ENCODE results near the gene CFHR1. TPM values are rescaled to one million over a fixed set of nuclear protein-coding genes. Genes with fewer than 3 reads are reported as not detected.
"Not testable (repeated sequence)": the region's sequence is repeated elsewhere in the genome, so short reads cannot be mapped to it uniquely, and the experiment has no call there.

Gene CFHR1
- total RNA-seq, 2 experiments from 2014 or later = not detected

DNA sequence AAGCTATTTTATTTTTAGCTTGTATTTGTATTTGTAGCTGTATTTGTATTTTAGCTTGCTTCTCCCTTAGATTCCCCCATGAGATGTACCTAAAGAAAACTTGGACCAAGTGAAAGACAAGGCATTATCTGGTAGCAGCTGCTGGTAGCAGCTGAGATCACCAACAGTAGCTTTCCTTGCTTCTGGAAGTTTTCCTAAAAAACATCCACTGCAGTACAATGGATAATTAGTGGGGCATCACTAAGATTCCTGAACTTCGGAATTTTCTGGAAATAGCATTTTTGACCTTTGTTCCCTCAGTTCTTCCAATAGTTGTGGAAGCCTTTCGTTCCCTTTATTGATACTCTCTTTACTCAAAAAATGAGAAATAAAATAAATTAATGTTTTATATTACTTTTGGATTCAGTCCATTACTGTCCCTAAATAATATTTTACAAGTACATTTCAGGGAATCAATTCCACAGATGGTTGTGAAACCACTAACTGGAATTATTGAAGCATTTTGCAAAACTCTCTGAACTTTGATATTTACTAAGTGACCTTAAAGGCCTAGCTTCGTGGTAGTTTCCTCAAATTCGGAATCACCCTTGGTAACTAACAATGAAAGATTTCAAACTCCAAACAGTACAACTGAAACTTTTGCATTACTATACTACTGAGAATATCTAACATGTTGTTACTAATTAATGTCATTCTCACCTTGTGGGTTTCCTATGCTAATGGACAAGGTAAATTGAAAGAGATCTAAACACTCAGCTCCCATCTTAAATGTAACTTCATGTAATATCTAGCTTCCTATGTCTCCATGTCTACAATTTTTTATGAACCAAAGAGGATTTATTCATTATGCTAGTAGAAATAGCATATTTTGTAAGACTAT, 30.3 kb downstream of the CFHR1 start:
- H3K36me3 Mint-ChIP-seq (ENCODE audit: low read depth); DNase-seq; H3K27ac ChIP-seq (ENCODE audit: low read depth in 1 of 2, low read length in 2 of 2); H3K27ac Mint-ChIP-seq; CTCF ChIA-PET; H3K4me3 ChIP-seq (ENCODE audit: low read length); H3K9me3 Mint-ChIP-seq; ATAC-seq (ENCODE audit: poor library complexity); POLR2A ChIA-PET; H3K4me1 Mint-ChIP-seq (ENCODE audit: low read depth); H3K27me3 ChIP-seq (ENCODE audit: control insufficient read depth in 1 of 2, insufficient read depth in 2 of 2, low read length in 2 of 2); H3K9me3 ChIP-seq (ENCODE audit: control insufficient read depth in 1 of 2, insufficient read depth in 1 of 2, low read length in 2 of 2); H3K36me3 ChIP-seq (ENCODE audit: insufficient read depth, low read length); H3K4me3 Mint-ChIP-seq; intact Hi-C loops (cut with DNase I, micrococcal nuclease); H3K27me3 Mint-ChIP-seq; H3K4me1 ChIP-seq (ENCODE audit: insufficient read depth, low read length): not testable (repeated sequence)

DNA sequence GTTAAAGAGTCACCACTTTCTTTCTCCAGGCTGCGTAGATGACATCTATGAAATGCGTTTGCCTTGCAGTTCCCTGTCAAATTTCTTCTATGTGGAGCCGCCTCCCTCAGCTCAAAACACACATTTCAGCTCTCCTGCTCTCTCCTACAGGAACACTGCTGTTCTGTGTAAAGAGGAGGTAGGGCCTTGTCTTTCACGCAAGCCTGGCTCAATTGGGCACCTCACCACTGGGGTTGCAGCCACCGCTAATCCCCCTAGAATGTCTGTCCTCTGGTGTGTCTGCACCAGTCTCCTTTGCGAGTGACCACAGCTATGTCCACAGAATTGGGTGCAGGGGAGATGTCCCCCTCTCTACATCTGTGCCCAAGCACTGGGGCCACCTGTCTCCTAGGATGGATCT, 36.5 kb downstream of the CFHR1 start:
- no peak for ATAC-seq (ENCODE audit: poor library complexity)
- H3K36me3 Mint-ChIP-seq (ENCODE audit: low read depth) = no peaks in the 10 kb centered on the region
- CTCF ChIA-PET = no interaction called here
- Histone ChIP-seq H3K27me3 (ENCODE audit: control insufficient read depth in 1 of 2, insufficient read depth in 2 of 2, low read length in 2 of 2) (no peaks in the 10 kb centered on the region), H3K4me1 (ENCODE audit: insufficient read depth, low read length) (no peaks in the 10 kb centered on the region), H3K4me3 (ENCODE audit: low read length) (no peak overlapping the region), H3K27ac (ENCODE audit: low read depth in 1 of 2, low read length in 2 of 2) (no peak overlapping the region), H3K36me3 (ENCODE audit: insufficient read depth, low read length) (no peaks in the 10 kb centered on the region), H3K9me3 (ENCODE audit: control insufficient read depth in 1 of 2, insufficient read depth in 1 of 2, low read length in 2 of 2) (no peaks in the 10 kb centered on the region)
- H3K9me3 Mint-ChIP-seq = no peaks in the 10 kb centered on the region
- no peaks in the 10 kb centered on the region for H3K4me1 Mint-ChIP-seq (ENCODE audit: low read depth)
- intact Hi-C loops (cut with DNase I, micrococcal nuclease) = no loop called here
- POLR2A ChIA-PET = no interaction called here
- no peak for DNase-seq
- no peak overlapping the region for H3K27ac Mint-ChIP-seq
- no peak overlapping the region for H3K4me3 Mint-ChIP-seq
- no peaks in the 10 kb centered on the region for H3K27me3 Mint-ChIP-seq
- TF ChIP-seq, protein P1, sequence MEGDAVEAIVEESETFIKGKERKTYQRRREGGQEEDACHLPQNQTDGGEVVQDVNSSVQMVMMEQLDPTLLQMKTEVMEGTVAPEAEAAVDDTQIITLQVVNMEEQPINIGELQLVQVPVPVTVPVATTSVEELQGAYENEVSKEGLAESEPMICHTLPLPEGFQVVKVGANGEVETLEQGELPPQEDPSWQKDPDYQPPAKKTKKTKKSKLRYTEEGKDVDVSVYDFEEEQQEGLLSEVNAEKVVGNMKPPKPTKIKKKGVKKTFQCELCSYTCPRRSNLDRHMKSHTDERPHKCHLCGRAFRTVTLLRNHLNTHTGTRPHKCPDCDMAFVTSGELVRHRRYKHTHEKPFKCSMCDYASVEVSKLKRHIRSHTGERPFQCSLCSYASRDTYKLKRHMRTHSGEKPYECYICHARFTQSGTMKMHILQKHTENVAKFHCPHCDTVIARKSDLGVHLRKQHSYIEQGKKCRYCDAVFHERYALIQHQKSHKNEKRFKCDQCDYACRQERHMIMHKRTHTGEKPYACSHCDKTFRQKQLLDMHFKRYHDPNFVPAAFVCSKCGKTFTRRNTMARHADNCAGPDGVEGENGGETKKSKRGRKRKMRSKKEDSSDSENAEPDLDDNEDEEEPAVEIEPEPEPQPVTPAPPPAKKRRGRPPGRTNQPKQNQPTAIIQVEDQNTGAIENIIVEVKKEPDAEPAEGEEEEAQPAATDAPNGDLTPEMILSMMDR (IDR thresholded peaks at IDR 0.05) = no peak

DNA sequence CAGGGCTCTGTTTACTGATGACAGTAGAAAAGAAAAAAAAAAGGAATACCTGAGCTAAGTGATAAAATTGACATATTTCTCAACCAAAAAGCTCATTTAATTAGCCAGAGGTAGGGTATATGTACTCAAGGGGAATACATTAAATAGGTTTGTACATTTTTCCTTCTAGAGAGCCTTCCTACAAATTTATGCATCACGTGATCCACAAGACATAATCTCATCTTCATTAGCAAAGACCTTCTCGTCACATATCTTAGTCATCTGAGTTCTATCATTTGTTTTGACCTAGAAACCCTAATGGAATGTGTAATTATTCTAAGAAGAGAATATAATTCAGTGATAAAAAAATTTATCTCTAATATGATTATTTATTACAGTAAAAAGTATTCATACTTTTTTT, 37.7 kb downstream of the CFHR1 start:
- DNase-seq = no peak
- Histone ChIP-seq H3K9me3 (ENCODE audit: control insufficient read depth in 1 of 2, insufficient read depth in 1 of 2, low read length in 2 of 2) (no peaks in the 10 kb centered on the region), H3K4me1 (ENCODE audit: insufficient read depth, low read length) (no peaks in the 10 kb centered on the region), H3K36me3 (ENCODE audit: insufficient read depth, low read length) (no peaks in the 10 kb centered on the region), H3K27me3 (ENCODE audit: control insufficient read depth in 1 of 2, insufficient read depth in 2 of 2, low read length in 2 of 2) (no peaks in the 10 kb centered on the region), H3K27ac (ENCODE audit: low read depth in 1 of 2, low read length in 2 of 2) (no peak overlapping the region), H3K4me3 (ENCODE audit: low read length) (no peak overlapping the region)
- TF ChIP-seq, protein P1 (IDR thresholded peaks at IDR 0.05) = no peak
- H3K27me3 Mint-ChIP-seq = peaks cover under 1% of the 10 kb centered on the region
- no peak for ATAC-seq (ENCODE audit: poor library complexity)
- no peaks in the 10 kb centered on the region for H3K4me1 Mint-ChIP-seq (ENCODE audit: low read depth)
- ChIA-PET POLR2A (no interaction called here), CTCF (no interaction called here)
- H3K36me3 Mint-ChIP-seq (ENCODE audit: low read depth) = no peaks in the 10 kb centered on the region
- no peak overlapping the region for H3K4me3 Mint-ChIP-seq
- no peaks in the 10 kb centered on the region for H3K9me3 Mint-ChIP-seq
- H3K27ac Mint-ChIP-seq = no peak overlapping the region
- intact Hi-C loops (cut with DNase I, micrococcal nuclease) = no loop called here

DNA sequence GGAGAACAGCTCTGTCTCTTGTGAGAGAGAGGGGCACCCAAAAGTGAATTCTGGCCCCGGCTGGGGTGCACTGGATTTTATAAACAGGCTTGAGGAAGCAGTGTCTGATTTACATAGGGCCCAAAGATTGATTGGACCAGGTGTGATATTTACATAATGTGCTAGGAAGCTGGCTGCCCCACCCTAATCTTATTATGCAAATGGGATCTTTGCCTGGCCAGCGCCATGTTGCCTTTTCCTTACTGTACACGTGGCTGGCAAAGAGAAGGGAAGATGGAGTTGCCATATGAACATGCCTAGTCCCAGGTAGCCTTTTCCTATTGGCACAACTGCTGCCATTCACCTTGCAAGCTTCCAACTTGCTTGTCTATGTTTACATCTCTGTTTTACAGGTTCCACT, 39.3 kb downstream of the CFHR1 start:
- ChIA-PET POLR2A (no interaction called here), CTCF (no interaction called here)
- Mint-ChIP-seq H3K4me3 (no peak overlapping the region), H3K4me1 (ENCODE audit: low read depth) (no peaks in the 10 kb centered on the region), H3K36me3 (ENCODE audit: low read depth) (no peaks in the 10 kb centered on the region), H3K9me3 (no peaks in the 10 kb centered on the region), H3K27ac (no peak overlapping the region), H3K27me3 (peaks cover 5% of the 10 kb centered on the region)
- TF ChIP-seq, protein P1 (IDR thresholded peaks at IDR 0.05) = no peak
- Histone ChIP-seq H3K4me3 (ENCODE audit: low read length) (no peak overlapping the region), H3K27me3 (ENCODE audit: control insufficient read depth in 1 of 2, insufficient read depth in 2 of 2, low read length in 2 of 2) (no peaks in the 10 kb centered on the region), H3K27ac (ENCODE audit: low read depth in 1 of 2, low read length in 2 of 2) (no peak overlapping the region), H3K36me3 (ENCODE audit: insufficient read depth, low read length) (no peaks in the 10 kb centered on the region), H3K4me1 (ENCODE audit: insufficient read depth, low read length) (no peaks in the 10 kb centered on the region), H3K9me3 (ENCODE audit: control insufficient read depth in 1 of 2, insufficient read depth in 1 of 2, low read length in 2 of 2) (no peaks in the 10 kb centered on the region)
- ATAC-seq (ENCODE audit: poor library complexity) = no peak
- no peak for DNase-seq
- intact Hi-C loops (cut with DNase I, micrococcal nuclease) = no loop called here
